Inflammatory macrophage (primary cell): Measurements from ENCODE around the gene ZNF594.
A peak's percentile ranks its signal among the peaks of the same experiment; 100 is the strongest.
"Not testable (repeated sequence)": the region's sequence is repeated elsewhere in the genome, so short reads cannot be mapped to it uniquely, and the experiment has no call there.

Experiments used
- DNase-seq, 2 donors: peaks; one replicate each; pipeline ENCODE4 v3.0.0-alpha.2; 2020 to 2022
- total RNA-seq, 18 experiments: gene quantifications; one replicate each; lab custom pipeline; 2026; ENCODE audit warnings: mixed read lengths in 6 of 18, inconsistent platforms in 2 of 18; lab: John Stamatoyannopoulos, UW

The ZNF594 gene
- 1.2 to 10.9 (median 4.7) reads per million in 18 experiments for total RNA-seq

GRCh38 chr17:5191541-5192417 is at the start of gene ZNF594:
ZNF594 (minus strand) TSS chr17:5191868; CDS start chr17:5184256, 7,612 bp downstream.
- peak; percentile 96 to 97 for DNase-seq

DNA sequence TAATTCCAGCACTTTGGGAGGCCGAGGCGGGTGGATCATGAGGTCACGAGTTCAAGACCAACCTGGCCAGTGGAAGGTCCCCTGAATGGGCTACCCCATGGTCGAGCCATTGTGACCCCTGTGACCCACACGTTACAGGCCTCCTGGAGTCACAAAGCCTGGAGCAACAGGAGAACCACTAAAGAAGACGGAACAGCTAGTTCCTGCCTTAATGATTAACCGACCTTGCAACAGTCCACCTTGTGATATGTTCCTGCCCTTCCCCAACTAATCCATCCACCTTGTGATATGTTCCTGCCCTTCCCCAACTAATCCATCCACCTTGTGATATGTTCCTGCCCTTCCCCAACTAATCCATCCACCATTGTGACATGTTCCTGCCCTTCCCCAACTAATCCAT is 48.1 kb upstream of the ZNF594 start:
- DNase-seq, result not testable (repeated sequence)

DNA sequence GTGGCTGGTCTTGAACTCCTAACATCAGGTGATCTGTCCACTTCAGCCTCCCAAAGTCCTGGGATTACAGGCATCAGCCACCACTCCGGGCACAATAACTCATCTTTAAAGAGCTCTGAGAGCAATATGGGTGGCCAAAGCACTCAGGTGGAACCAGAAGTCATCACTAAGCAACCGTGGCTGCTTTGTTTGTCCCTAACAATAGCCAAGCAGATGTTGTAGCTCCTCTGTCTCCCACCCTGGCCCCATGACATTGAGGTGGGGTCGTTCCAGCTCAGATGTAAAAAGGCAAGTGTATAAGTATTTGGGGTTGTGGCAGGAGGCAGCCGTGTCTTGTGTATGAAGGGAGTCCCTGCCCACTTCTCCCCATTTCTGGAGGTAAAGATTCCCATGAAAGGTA is 46.7 kb upstream of the ZNF594 start:
- no peak for DNase-seq

DNA sequence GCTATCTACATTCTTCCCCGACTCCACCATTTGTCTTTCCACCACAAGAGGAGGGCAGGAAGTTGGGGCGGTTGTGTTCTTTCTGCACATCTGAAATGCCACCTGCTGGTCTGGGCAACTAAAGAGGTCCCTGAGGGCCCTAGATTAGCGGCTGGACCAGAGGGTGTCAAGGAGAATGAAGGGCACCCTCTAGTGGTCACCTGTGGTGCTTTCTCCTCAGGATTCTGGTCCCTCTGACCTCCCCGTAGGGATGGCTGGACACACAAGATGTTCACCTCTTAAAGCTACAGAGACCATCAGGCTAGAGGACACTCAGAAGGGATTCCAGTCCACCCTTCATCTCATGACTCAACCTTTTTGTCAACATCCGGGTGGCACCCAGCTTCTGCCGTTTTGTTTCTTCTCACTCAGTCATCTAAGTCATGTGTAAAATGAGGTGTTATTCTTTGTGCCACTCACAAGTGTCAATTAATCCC is 45.9 kb upstream of the ZNF594 start:
- DNase-seq, result peak; percentile 85 to 86

DNA sequence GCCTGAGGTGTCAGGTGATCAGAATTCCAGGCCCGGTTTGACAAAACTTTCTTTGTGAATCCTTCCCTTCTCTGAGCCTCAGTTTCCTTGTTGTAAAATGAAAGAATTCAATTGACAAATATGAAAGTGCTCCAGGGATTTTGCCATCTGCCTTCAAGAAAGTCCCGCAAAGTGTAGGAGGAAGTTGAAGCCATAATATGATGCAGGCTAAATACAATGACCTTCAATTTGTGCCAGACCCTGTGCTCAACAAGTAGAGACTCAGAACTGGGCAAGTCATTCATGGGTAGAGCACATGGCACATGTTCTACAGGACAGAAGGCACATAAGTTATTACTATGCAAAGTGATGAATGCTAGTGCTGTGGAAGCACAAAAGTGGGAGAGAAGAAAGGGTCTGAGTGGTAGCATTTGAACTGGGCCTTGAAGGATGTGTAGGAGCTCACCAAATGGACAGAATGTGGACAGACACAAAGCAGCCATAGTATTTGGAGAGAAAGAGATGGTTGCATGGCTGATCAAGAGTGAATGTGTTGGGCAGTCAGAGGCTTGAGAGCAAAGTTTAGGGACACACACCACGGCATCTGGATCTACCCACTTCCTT is 45.4 kb upstream of the ZNF594 start:
- no peak for DNase-seq

- DNase-seq, result peak; percentile 91 to 96
Observed at GRCh38 chr17:5234645-5235576, 43.2 kb upstream of the ZNF594 start, which contains the start of gene SCIMP. SCIMP (minus strand) TSS chr17:5234860; CDS start chr17:5234755, 105 bp downstream.

GRCh38 chr17:5233492-5233891 is 41.8 kb upstream of the ZNF594 start:
- DNase-seq, result not testable (repeated sequence)

DNA sequence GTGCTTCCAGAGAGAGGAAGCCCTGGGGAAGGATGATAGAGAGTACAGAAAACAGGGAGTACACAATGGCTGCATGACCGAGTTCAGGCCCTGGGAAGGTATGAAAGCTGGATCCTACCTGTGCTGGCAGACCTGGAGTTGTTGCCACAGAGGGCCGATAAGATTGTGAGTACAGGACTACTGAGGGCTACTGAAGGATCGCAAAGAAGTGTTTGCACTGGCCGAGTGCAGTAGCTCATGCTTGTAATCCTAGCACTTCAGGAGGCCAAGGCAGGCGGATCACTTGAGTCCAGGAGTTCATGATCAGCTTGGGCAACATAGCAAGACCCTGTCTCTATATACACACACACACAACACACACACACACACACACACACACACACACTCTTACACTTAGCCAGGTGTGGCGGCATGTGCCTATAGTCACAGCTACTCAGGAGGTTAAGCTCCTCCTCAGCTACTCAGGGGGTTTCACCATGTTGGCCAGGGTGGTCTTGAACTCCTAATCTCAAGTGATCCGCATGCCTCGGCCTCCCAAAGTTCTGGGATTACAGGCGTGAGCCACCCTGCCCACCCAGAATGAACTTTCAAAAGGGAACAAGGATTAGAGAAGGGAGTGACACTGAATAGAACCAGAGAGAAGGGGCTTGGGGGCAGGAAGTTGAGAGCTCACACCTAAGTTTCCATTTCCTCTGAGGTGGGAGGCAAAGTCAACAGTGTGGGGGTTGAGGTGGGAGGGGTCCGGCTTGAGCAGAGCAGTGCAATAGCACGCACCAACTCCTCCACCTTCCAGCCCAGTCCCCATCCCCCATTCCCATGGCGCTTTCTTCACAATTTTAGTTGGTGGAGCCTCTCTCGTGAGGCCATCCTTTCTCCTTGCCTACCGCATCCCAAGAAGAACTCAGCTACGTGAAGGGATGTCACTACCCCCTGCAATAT is 35.5 kb upstream of the ZNF594 start:
- DNase-seq, result peak in 1 of 2 donors; percentile 29

DNA sequence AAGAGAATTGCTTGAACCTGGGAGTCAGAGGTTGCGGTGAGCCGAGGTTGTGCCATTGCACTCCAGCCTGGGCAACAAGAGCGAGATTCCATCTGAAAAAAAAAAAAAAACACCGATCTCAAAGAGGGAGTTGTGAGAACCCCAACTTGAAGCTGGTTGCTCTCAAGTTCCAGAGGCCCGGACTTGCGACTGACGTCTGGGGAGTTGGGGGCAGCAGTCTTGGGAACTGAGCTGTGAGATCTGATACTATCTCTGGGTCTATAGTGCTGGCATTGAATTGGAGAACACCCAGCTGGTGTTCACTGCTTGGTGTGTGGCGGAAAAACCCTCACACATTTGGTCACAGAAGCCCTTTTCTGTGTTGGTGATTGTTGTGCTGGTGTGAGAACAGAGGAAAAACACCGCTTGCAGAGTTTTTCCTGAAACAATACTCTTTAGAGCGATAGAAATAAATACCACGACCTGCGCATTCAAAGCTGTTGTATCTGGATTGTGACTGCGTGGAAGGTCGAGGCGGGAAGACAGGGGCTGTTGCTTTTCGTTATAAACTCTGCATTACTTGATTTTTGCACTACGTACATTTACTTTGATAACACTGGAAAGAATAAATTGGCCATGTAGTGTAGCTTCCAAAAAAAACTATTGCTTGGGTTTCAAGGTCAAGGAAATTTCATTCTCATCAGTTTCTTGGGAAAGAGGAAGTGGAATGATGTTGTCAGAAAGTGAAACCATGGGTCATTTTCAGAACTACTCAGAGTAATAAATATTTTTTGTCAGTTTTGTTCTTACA is 34.2 kb upstream of the ZNF594 start:
- peak; percentile 52 to 68 for DNase-seq

GRCh38 chr17:5221912-5222311 is 30.2 kb upstream of the ZNF594 start:
- not testable (repeated sequence) for DNase-seq

DNA sequence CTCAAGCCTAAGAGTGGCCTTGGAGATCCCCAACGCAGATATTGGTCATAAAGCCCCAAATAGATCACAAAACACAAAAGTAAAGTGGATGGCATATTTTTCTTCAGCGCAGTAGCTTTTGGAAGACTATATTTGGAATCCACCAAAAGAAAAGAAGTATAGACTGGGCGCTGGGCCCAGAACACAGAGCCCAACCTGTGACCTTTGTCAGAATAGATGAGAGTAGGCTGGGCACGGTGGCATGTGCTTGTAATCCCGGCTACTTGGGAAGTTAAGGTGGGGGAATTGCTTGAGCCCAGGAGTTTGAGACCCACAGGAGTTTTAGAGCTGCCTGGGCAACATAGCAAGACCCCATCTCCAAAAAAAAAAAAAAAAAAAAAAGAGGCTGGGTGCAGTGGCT is 28.4 kb upstream of the ZNF594 start:
- no peak for DNase-seq

DNA sequence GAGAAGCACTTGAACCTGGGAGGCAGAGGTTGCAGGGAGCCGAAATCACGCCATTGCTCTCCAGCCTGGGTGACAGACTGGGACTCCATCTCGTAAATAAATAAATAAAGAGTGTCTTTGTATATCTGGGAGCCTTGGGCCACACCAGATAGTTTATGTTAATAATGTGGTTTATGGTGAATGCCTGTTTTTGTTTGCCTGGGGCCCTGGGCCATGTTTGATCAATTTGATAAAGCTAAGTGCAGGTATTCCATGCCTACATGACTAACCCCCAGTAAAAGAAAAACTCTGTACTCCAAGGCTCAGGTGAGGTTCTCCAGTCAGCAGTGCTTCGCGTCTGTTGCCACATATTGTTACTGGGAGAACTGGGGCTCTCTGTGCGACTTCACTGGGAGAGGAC is 27.9 kb upstream of the ZNF594 start:
- no peak for DNase-seq

GRCh38 chr17:5217562-5217961 is 25.9 kb upstream of the ZNF594 start:
- not testable (repeated sequence) for DNase-seq

DNA sequence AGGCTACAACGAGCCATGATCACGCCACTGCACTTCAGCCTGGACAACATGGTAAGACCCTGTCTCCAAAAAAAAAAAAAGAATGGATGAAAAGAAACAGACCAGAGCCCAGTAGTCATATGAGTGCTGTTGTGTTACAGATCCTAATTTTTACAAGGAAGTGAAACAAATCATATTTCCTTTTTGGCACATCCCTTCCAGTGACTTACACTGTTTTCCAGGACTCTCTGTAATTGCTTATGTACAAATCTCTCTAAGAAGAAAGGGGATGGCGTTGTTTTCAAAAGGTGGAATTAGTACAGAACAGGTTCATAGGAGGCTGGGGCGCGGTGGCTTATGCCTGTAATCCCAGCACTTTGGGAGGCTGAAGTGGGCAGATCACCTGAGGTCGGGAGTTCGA is 19.8 kb upstream of the ZNF594 start:
- peak; percentile 49 to 75 for DNase-seq

DNA sequence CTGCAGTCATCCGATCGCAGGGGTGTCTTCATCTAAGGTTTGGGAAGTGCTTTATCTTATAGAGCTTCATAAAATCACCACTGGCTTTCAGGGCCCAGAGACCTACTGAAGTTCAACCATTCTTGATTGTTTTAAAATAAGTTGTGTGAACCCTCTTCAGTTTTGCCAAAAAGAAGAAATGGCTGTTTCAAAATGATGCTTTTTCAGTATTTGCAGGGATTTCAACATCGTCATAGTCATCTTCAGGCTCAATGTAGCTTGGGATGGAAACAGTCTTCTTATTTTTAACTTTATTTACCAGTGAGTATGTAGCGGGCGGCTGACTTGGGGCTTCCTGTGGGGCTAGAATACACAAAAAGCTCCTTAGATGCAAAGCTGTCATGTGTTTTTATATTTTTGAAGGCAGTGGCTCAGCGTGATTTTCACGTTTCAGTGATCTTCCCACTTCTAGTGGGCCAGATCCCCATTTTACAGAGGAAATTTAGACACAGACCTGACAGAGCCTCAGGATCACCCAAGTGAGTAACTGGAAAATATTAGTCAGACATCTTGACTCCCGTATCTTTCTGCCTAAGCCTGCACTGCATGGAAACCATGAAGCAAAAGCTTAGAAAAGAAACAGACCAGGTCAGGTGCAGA is 19.1 kb upstream of the ZNF594 start:
- peak; percentile 68 to 72 for DNase-seq

DNA sequence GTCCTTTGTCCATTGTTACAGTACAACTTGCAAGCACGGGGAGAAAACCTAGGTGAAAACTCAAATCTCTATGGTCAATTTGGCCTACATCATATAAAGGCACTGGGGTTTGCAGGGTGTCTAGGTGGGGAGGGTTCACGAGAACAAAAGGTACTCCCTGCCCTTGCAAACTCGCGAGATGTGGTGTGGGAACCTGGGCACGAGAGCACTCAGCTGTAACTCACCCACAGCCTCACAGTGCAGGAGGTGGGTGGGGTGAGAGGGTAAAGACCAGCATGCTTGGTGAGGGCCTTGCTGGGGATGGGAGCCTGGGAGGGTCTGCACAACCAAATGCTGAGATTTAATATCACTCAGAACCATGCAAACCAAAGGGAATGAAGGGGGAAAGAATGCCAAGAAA is 18.4 kb upstream of the ZNF594 start:
- DNase-seq, result no peak

DNA sequence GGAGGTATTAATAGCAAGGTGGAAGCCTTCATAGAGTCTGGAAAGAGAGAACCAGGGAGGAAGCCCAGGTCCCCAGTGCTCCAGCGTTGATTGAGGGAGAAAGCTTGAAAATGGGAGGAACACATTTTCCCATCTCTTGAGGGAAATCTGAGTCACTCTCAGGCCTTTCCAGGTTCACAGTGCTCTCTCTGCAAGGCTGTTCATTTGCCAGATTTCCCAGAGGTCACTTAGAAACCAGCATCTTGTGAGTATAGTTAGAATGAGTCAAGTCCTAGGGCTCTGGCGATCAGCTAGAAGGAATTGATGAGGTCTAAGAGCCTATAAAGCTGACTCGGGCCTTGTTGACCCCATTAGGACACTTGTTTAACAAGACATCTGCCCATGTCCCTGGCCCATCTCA is 17.7 kb upstream of the ZNF594 start:
- DNase-seq, result no peak

- no peak for DNase-seq
Observed at GRCh38 chr17:5203908-5204294, 12.2 kb upstream of the ZNF594 start.

DNA sequence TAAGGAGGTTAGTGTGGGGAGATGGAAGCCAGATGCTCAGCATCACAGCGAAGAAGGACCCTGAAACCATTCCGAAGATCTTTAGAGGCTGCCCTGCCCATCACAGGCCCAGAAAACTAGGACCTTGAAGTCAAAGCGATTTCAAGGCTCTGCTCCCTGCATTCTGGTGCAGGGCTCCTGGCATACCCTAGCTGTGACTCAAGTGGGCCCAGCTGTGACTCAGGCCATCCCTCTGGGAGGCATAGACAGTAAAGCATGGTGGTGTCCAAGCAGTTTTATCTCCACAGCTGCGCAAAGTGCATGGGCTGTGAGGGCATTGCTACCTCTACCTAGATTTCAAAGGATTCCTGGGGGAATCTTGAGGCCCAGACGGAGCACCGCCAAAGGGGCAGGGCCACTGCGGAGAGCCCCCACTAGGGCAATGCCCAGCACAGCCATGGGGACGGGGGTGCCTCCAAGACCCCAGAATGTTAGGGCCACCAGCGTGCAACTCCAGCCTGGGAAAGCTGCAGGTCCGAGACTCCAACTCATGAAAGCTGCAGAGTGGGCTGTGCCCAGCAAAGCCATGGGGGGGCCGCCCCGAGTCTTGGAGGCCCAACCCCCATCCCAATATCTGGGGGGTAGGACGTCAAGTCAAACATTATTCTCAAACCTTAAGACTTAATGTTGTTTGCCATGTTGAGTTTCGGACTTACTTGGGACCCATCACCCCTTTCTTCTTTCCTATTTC is 11.7 kb upstream of the ZNF594 start:
- DNase-seq, result no peak
